Gastroesophageal sphincter (tissue), 4 donors: ENCODE measurements around the gene BMAL2. TPM values are rescaled to one million over a fixed set of nuclear protein-coding genes. Genes with fewer than 3 reads are reported as not detected.

ENCODE experiments used
- ATAC-seq: fragments of 150-250 bp; one replicate; pipeline ENCODE4 v1.9.1; 2016; ENCODE audit warnings: mild to moderate bottlenecking, moderate library complexity
- H3K27ac ChIP-seq, 4 donors: fragments of 200-600 bp; sonication (generic) in 3 of 4; 1 replicate in 3 of 4; 2 replicates in 1 of 4; pipeline ENCODE4 v1.5.1; 2016 to 2019
- H3K27me3 ChIP-seq: fragments of 200-600 bp; sonication (generic); one replicate; pipeline ENCODE4 v1.5.1; 2019
- H3K36me3 ChIP-seq, 2 donors: fragments of 200-600 bp; sonication (generic); one replicate each; pipeline ENCODE4 v1.5.1; 2019; ENCODE audit warnings: control low read depth in 1 of 2
- H3K4me1 ChIP-seq, 3 donors: fragments of 200-600 bp; sonication (generic); 1 replicate in 2 of 3; 2 replicates in 1 of 3; pipeline ENCODE4 v1.5.1; 2016 to 2019; ENCODE audit warnings: control low read depth in 2 of 3
- H3K4me3 ChIP-seq, 2 donors: fragments of 200-600 bp; sonication (generic); one replicate each; pipeline ENCODE4 v1.5.1; 2019; ENCODE audit warnings: mild to moderate bottlenecking in 1 of 2, moderate library complexity in 1 of 2
- H3K9me3 ChIP-seq, 3 donors: fragments of 200-600 bp; sonication (generic); one replicate each; pipeline ENCODE4 v1.5.1; 2017 to 2019; ENCODE audit warnings: control low read depth in 2 of 3
- EP300 ChIP-seq: sonication (generic); formaldehyde crosslinking; IDR thresholded peaks from one replicate; pipeline ENCODE4 v1.6.1; 2017; ENCODE audit warnings: antibody characterized with exemption, mild to moderate bottlenecking
- POLR2A ChIP-seq, 2 donors: fragments of 450-650 bp; IDR thresholded peaks; one replicate each; pipeline ENCODE4 v1.6.1; 2017; ENCODE audit warnings: antibody characterized with exemption in 2 of 2, mild to moderate bottlenecking in 2 of 2, moderate library complexity in 1 of 2
- POLR2AphosphoS5 ChIP-seq: sonication (generic); formaldehyde crosslinking; IDR thresholded peaks from one replicate; pipeline ENCODE4 v1.6.1; 2017; ENCODE audit warnings: antibody characterized with exemption
- WGBS, 2 donors: methylation state at CpG; one replicate each; pipeline ENCODE4 v1.1.5; 2018; ENCODE audit warnings: low coverage in 1 of 2; 5-methylcytosine and 5-hydroxymethylcytosine counted together
- total RNA-seq, 4 donors: library from RNA; depleted of rRNA; stranded (reverse); fragments of >200 nt; gene quantifications; one replicate each; pipeline ENCODE4 v1.1.0, GENCODE V29; 2016
- TF ChIP-seq, protein P1 (sequence below), 4 experiments: fragments of 200-600 bp in 2 of 4; fragments of 450-650 bp in 2 of 4; sonication (generic) in 1 of 4; IDR thresholded peaks; one replicate each; pipeline ENCODE4 v1.5.1; 2017 to 2019; ENCODE audit warnings: antibody characterized with exemption in 4 of 4, mild to moderate bottlenecking in 2 of 4, moderate library complexity in 2 of 4

BMAL2 gene
- total RNA-seq, 4 donors from 2014 or later = 3.0 to 8.7 (median 6.0) TPM

DNA sequence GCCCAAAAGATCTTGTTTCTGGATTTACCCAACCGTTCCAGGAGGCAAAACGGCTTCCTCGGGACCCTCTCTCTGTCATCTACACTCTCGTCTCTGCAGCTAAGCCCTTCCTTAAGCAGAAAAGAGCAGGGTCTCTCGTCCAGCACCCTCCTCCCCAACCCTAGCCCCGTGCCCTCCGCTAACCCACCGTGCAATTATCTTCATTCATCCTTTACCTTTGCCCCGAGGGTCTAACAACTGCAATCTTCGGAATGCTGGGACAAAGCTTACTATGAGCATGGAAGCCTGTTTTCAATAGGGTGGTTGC, 276 bp upstream of the BMAL2 start:
- Histone ChIP-seq H3K36me3 (peaks cover 0 to 5% of the 10 kb centered on the region in 2 donors), H3K27me3 (no peaks in the 10 kb centered on the region), H3K4me1 (peaks cover 4 to 28% (median 4%) of the 10 kb centered on the region in 3 donors), H3K27ac (peak overlapping the region in 3 of 4 donors; percentile 15 to 75 (median 54)), H3K4me3 (peak overlapping the region; percentile 46 to 89), H3K9me3 (no peaks in the 10 kb centered on the region)
- WGBS, 2 donors = 13 to 16% methylated on average over 6 to 8 of the region's 10 CpGs
- TF ChIP-seq POLR2A (IDR thresholded peaks at IDR 0.05) (no peak), EP300 (no peak), POLR2AphosphoS5 (no peak)
- TF ChIP-seq, protein P1, sequence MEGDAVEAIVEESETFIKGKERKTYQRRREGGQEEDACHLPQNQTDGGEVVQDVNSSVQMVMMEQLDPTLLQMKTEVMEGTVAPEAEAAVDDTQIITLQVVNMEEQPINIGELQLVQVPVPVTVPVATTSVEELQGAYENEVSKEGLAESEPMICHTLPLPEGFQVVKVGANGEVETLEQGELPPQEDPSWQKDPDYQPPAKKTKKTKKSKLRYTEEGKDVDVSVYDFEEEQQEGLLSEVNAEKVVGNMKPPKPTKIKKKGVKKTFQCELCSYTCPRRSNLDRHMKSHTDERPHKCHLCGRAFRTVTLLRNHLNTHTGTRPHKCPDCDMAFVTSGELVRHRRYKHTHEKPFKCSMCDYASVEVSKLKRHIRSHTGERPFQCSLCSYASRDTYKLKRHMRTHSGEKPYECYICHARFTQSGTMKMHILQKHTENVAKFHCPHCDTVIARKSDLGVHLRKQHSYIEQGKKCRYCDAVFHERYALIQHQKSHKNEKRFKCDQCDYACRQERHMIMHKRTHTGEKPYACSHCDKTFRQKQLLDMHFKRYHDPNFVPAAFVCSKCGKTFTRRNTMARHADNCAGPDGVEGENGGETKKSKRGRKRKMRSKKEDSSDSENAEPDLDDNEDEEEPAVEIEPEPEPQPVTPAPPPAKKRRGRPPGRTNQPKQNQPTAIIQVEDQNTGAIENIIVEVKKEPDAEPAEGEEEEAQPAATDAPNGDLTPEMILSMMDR (IDR thresholded peaks at IDR 0.05) = no peak
- ATAC-seq = no peak

GRCh38 chr12:27333403-27334009, 870 bp downstream of the BMAL2 start:
- H3K36me3 ChIP-seq = no peaks in the 10 kb centered on the region
- ATAC-seq = peak; percentile 20
- H3K4me1 ChIP-seq = peaks cover 4 to 28% (median 4%) of the 10 kb centered on the region in 3 donors
- no peaks in the 10 kb centered on the region for H3K9me3 ChIP-seq
- peak overlapping the region; percentile 46 to 89 for H3K4me3 ChIP-seq
- 9 to 16% methylated on average over 2 to 4 of the region's 40 CpGs for WGBS, 2 donors
- no peaks in the 10 kb centered on the region for H3K27me3 ChIP-seq
- H3K27ac ChIP-seq = peak overlapping the region in 3 of 4 donors; percentile 15 to 75 (median 54)
- TF ChIP-seq POLR2AphosphoS5 (no peak), POLR2A (IDR thresholded peaks at IDR 0.05) (no peak), EP300 (no peak)
- TF ChIP-seq, protein P1 (IDR thresholded peaks at IDR 0.05) = no peak

GRCh38 chr12:27334042-27334720, 1.5 kb downstream of the BMAL2 start:
- Histone ChIP-seq H3K36me3 (no peaks in the 10 kb centered on the region), H3K27ac (no peak overlapping the region), H3K9me3 (no peaks in the 10 kb centered on the region), H3K4me3 (peak overlapping the region; percentile 46 to 89), H3K27me3 (no peaks in the 10 kb centered on the region), H3K4me1 (peaks cover 4 to 28% (median 4%) of the 10 kb centered on the region in 3 donors)
- TF ChIP-seq, protein P1 (IDR thresholded peaks at IDR 0.05) = no peak
- TF ChIP-seq EP300 = no peak
- TF ChIP-seq POLR2A (IDR thresholded peaks at IDR 0.05) = no peak
- no peak for TF ChIP-seq POLR2AphosphoS5
- no peak for ATAC-seq
- 66 to 80% methylated on average over 7 of the region's 7 CpGs for WGBS, 2 donors

DNA sequence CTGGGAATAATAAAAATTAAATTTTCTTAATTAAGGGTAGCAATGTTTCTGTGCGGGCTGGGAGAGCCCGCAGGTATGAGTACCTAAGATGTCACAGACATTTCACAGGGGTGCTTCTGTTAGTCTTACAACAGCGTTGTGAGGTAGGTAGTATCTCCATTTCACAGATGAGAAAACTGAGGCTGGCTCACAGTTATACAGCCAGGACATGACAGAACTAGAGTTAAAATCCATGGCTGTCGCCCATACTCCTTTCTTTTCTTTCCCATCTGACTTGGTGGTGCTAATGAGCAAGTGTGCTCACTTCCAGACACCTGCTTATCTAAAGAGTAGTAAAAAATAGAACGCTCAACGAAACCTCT, 2.1 kb downstream of the BMAL2 start:
- no peak for ATAC-seq
- Histone ChIP-seq H3K4me1 (peaks cover 4 to 28% (median 4%) of the 10 kb centered on the region in 3 donors), H3K36me3 (no peaks in the 10 kb centered on the region), H3K27me3 (no peaks in the 10 kb centered on the region), H3K27ac (no peak overlapping the region), H3K9me3 (no peaks in the 10 kb centered on the region), H3K4me3 (no peak overlapping the region)
- TF ChIP-seq POLR2AphosphoS5 (no peak), EP300 (no peak), POLR2A (IDR thresholded peaks at IDR 0.05) (no peak)
- TF ChIP-seq, protein P1 (IDR thresholded peaks at IDR 0.05) = no peak
- WGBS, 2 donors = 78 to 79% methylated on average over 6 of the region's 6 CpGs
